GM21390 (cell line): ENCODE data around the gene SIX5.
"Not testable (repeated sequence)": the region's sequence is repeated elsewhere in the genome, so short reads cannot be mapped to it uniquely, and the experiment has no call there.

Experiments
- ATAC-seq: cut with Tn5 transposase; IDR thresholded peaks from one replicate; pipeline ENCODE4 v1.9.1; 2021; ENCODE audit not compliant: unreplicated experiment

Gene SIX5

GRCh38 chr19:45761714-45762113, 7.3 kb downstream of the SIX5 start:
- ATAC-seq: no peak

GRCh38 chr19:45758921-45759320, 10.1 kb downstream of the SIX5 start:
- ATAC-seq: no peak

- ATAC-seq: no peak
These were observed 11.4 kb downstream of the SIX5 start for GRCh38 chr19:45757695-45758094.

GRCh38 chr19:45754323-45754722, 14.7 kb downstream of the SIX5 start:
- no peak for ATAC-seq

GRCh38 chr19:45753548-45753947, 15.5 kb downstream of the SIX5 start:
- ATAC-seq: no peak

- no peak for ATAC-seq
These were observed 16.4 kb downstream of the SIX5 start for GRCh38 chr19:45752639-45753038.

- ATAC-seq: not testable (repeated sequence)
These were observed 17.6 kb downstream of the SIX5 start for GRCh38 chr19:45751483-45751882.

- ATAC-seq: no peak
These were observed 21.5 kb downstream of the SIX5 start for GRCh38 chr19:45747513-45747912.

GRCh38 chr19:45746866-45747265, 22.2 kb downstream of the SIX5 start:
- no peak for ATAC-seq

- ATAC-seq: no peak
These were observed 23.4 kb downstream of the SIX5 start for GRCh38 chr19:45745606-45746005.

GRCh38 chr19:45742969-45743368, 26.1 kb downstream of the SIX5 start:
- ATAC-seq: no peak

GRCh38 chr19:45739498-45740439, 29.3 kb downstream of the SIX5 start:
- ATAC-seq: no peak

- no peak for ATAC-seq
These were observed 35.8 kb downstream of the SIX5 start, which contains the start of gene MEIOSIN for GRCh38 chr19:45733160-45733810. TSS of gene MEIOSIN (plus strand) at chr19:45733439. CDS start at chr19:45735377, 1,938 bp downstream.

GRCh38 chr19:45730368-45731288, 38.4 kb downstream of the SIX5 start, which contains the start of gene FBXO46:
TSS of gene FBXO46 (minus strand) at chr19:45730896. CDS start at chr19:45713495, 17,401 bp downstream.
- peak; percentile 86 for ATAC-seq

GRCh38 chr19:45729800-45730290, 39.2 kb downstream of the SIX5 start:
- ATAC-seq: no peak

- ATAC-seq: not testable (repeated sequence)
These were observed 40.4 kb downstream of the SIX5 start for GRCh38 chr19:45728683-45729082.

- ATAC-seq: not testable (repeated sequence)
These were observed 49.0 kb downstream of the SIX5 start for GRCh38 chr19:45720065-45720464.

- ATAC-seq: no peak
These were observed 50.9 kb downstream of the SIX5 start for GRCh38 chr19:45717983-45718650.

GRCh38 chr19:45717131-45717982, 51.7 kb downstream of the SIX5 start:
- ATAC-seq: peak; percentile 90
